Measurements from ENCODE around the gene MAPKAPK3. TPM values are rescaled to one million over a fixed set of nuclear protein-coding genes. Genes with fewer than 3 reads are reported as not detected.

The MAPKAPK3 gene
- total and polyA plus RNA-seq, 2 donors (not counting 3 experiments of a cell fraction or from before 2014, with no cell fraction given) = 21.3 to 30.5 TPM

GRCh38 chr3:50676031-50676705 lies 59.2 kb downstream of the MAPKAPK3 start:
- Histone ChIP-seq H3K36me3 (ENCODE audit: control insufficient read depth in 2 of 2, extremely low read depth in 1 of 2, insufficient read depth in 2 of 2, low read length in 2 of 2) (no peaks in the 10 kb centered on the region), H3K4me1 (ENCODE audit: control insufficient read depth, extremely low read depth, insufficient read depth, low read length) (peaks cover 5% of the 10 kb centered on the region), H3K9me3 (replicated peaks; ENCODE audit: control insufficient read depth, insufficient read depth, low read length) (no peaks in the 10 kb centered on the region), H3K27me3 (ENCODE audit: control insufficient read depth in 2 of 2, insufficient read depth in 2 of 2, low read length in 2 of 2) (peaks cover 47 to 66% of the 10 kb centered on the region in 2 experiments), H3K4me2 (ENCODE audit: insufficient read depth, low read length) (no peak overlapping the region), H2AFZ (ENCODE audit: low read depth, low read length) (no peak overlapping the region), H3K79me2 (ENCODE audit: control insufficient read depth, insufficient read depth, low read length) (no peaks in the 10 kb centered on the region), H4K20me1 (replicated peaks; ENCODE audit: control insufficient read depth, extremely low read depth, insufficient read depth, low read length) (no peaks in the 10 kb centered on the region), H3K4me3 (replicated peaks in 1 of 3; ENCODE audit: insufficient read depth in 1 of 3, low read depth in 1 of 3, low read length in 3 of 3) (no peak overlapping the region), H3K9ac (replicated peaks; ENCODE audit: extremely low read depth, insufficient read depth, low read length) (no peak overlapping the region), H3K27ac (ENCODE audit: insufficient read depth, low read depth, low read length) (no peak overlapping the region), H3K9me1 (replicated peaks; ENCODE audit: control insufficient read depth, extremely low read depth, insufficient read depth, low read length) (no peaks in the 10 kb centered on the region)
- ChIA-PET CTCF (interaction anchor here (0.9 to 1.3 kb wide), 2 partner anchors 9 to 695 kb away, joined by 3 to 4 read pairs; no protein-coding TSS in a partner anchor), POLR2A (no interaction called here)
- no peak for FAIRE-seq
- intact Hi-C loops (cut with micrococcal nuclease) = no loop called here
- BruUV-seq (replicated peaks) = no TSS peak
- TF ChIP-seq POLR2A (IDR thresholded peaks at IDR 0.05; ENCODE audit: low read depth, low read length) = no peak
- no peak for TF ChIP-seq JUN (IDR thresholded peaks at IDR 0.05; ENCODE audit: borderline replicate concordance, insufficient read depth, insufficient read length, low read depth)
- no peak for TF ChIP-seq MAX (IDR thresholded peaks at IDR 0.05; ENCODE audit: insufficient read depth, insufficient read length)
- TF ChIP-seq GATA2 (IDR thresholded peaks at IDR 0.05; ENCODE audit: insufficient read depth, insufficient read length, low read depth, low read length) = no peak
- TF ChIP-seq CTCF (IDR thresholded peaks at IDR 0.05; ENCODE audit: extremely low read depth in 1 of 2, insufficient read depth in 1 of 2, low read depth in 1 of 2, low read length in 2 of 2) = no peak
- TF ChIP-seq FOS (IDR thresholded peaks at IDR 0.05; ENCODE audit: borderline replicate concordance, insufficient read depth, low read length) = no peak
- no peak for TF ChIP-seq EZH2 (IDR thresholded peaks at IDR 0.05; ENCODE audit: borderline replicate concordance, low read depth, low read length, severe bottlenecking)
- TF ChIP-seq MYC (IDR thresholded peaks at IDR 0.05; ENCODE audit: low read depth, low read length) = no peak
- TF ChIP-seq POLR2AphosphoS5 (IDR thresholded peaks at IDR 0.05; ENCODE audit: insufficient read depth, low read depth, low read length) = no peak
- dilution Hi-C loops (cut with MboI; ENCODE audit: extremely low pct_ligation_motif_present, low sequenced_read_pairs) = no loop called here
- no peak for DNase-seq (ENCODE audit: low read depth, low spot score)

Measured in endothelial cell of umbilical vein (primary cell).